ENCODE data around the gene LOXHD1.

The LOXHD1 gene

DNA sequence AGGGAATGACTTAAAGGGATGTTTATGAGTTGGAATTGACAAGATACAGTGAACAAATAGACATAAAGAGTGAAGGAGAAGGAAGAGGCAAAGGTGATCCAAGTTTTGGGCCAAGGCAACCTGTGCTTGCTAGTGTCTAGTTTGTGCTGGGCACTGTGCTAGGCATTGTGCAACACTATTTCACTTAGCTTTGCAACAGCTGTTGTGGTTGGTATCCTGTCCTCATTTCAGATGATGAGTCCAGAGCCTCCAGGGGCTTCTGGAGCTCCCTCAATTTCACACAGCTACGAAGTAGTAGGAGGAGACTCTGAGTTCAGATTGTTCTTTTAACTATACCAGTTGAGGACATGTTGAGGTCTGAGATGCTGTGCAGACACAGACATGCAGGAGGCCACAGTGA is 18.1 kb upstream of the LOXHD1 start:
- no peak for DNase-seq

DNA sequence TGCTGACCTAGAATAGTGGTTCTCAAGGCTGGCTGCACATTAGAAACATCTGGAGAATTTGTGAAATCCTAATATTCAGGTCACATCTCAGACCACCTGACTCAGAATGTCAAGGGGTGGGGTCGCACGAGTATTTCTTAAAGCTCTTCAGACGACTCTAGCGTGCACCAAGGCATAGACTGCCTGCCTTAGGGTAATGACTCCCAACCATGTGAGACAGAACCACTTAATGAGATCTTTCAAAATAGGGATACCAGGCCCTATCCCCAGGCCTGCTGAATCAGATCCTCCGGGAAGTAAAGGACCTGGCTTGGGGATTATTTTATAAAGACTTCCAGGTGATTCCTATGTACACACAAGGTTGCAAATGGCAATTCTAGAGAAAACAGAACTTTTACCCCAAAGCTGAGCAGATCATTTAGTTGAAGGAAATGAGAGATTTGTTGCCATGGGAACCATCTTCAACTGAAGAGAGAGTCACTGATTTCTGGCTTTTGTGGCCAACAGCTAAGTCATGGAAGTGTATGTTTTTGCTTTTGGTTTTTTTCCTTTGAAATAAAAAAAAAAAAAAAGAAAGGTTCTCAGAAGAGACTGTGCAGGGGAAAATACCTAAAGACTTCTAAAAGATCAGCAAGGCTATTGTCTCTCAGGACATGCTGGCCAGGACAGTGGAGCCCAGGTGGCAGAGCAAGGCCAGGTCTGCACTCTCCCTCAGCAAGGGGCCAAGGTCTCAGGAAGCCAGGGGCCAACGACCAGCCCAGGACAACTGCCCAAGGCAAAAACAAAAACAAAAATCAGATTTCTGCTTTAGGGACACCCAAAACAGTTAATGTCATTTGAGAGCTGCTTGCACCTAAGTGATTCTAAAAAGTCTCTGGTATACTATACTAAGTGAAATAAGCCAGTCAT is 15.3 kb upstream of the LOXHD1 start:
- DNase-seq, result no peak

DNA sequence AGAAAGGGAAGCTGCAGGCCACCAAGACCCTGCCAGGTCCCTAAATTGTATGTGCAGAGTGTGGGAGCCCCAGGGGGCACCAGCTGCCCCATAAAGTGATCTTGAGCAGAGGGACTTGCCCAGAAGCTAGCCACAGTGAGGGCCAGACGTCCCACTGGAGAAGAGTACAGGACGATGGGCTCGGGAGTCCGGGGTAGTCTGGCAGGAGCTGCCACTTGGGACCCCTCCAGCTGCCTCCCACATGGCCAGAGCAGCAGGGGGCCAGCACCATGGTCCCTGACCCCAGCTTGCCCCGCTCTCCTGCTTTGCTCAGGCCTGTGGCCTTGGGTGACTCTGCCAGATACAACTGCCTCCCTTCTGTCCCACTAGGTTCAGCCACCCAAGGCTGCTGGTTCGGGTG is 11.7 kb upstream of the LOXHD1 start:
- no peak for DNase-seq

DNA sequence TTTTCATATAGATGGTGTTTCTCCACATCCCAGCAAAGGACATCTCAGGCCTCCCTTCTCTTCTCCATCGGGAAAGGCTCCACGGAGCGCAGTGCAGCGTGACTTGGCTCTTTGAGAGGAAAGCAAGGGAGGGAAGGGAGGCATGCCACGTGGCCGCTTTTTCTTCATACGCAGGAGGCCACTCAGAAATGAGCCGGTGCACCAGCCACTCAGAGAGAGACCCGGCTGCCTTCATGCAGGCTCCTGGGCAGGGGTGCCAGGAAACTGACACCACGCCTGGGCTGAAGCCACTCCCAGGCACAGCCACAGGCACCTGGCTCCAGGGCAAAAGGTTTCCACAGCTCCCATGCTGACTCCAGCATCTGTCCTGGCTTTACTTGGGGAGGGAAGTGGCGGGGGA is 11.1 kb upstream of the LOXHD1 start:
- DNase-seq, result no peak

DNA sequence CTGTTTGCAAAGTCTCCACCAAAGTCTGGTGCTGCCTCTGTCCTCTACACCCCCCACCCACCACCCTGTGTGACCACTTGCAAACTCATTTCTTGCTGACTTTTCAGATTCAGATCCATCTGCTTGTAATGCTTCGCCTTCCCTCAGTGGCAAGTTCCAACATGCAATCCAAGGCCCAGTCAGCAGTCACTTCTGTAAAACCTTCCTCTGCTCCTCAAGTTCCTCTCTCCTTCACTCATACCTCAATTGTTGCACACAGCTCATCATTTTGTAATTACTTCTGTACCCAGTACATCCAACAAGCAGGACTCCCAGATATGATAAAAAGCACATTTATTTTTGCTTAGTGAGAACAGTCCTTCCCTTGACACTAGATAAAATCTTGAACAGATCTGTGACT is 6.5 kb upstream of the LOXHD1 start:
- no peak for DNase-seq

DNA sequence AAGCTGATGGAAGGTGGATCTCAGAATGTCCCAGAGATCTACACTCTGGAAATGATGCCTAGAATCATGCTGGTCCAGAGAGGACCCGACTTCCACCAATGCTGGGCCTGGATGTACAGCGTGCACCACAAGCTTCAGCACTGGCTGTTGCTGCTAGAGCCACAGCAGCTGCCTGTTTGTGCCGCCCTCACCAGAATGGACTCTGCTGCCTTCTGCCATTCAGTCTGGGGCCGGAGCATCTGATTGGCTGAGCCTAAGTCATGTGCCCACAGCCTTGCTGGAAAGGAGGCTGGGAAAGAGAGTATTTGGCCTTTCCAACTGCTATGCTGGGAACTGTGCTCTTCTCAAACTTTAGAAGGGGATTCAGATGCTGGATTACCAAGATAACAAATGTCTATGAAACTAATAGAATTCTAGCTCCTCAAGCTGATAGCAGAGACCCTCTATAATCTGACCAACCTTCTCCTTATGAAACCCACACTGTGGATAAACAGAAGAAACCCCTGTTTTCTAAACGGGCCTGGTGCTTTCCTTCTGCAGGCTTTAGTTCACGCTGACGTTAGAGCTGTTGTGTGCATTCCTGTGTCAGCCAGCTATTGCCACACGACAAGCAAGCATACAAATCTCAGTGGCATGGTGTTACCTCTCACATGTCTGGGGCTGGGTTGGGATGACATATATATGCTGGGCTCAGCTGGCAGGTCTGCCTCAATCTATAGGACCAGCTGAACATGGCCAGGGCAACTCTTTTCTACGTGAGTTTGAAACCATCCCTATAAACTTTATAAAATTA is 4.1 kb upstream of the LOXHD1 start:
- DNase-seq, result no peak

DNA sequence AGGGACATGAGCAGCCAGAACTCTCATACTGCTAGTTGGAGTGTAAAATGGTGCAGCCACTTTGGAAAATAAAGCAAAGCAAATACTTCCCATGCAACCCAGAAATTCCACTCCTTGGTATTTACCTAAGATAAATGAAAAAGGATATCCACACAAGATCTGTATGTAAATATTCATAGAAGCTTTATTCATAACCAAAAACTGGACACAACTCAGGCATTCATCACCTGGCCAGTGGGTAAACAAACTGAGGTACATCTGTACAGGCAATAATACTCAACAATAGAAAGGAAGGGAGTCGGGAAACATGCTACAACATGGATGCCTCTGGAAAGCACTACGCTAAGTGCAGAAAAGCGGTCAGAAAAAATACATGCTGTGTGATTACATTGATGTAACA is 2.5 kb upstream of the LOXHD1 start:
- DNase-seq, result no peak

DNA sequence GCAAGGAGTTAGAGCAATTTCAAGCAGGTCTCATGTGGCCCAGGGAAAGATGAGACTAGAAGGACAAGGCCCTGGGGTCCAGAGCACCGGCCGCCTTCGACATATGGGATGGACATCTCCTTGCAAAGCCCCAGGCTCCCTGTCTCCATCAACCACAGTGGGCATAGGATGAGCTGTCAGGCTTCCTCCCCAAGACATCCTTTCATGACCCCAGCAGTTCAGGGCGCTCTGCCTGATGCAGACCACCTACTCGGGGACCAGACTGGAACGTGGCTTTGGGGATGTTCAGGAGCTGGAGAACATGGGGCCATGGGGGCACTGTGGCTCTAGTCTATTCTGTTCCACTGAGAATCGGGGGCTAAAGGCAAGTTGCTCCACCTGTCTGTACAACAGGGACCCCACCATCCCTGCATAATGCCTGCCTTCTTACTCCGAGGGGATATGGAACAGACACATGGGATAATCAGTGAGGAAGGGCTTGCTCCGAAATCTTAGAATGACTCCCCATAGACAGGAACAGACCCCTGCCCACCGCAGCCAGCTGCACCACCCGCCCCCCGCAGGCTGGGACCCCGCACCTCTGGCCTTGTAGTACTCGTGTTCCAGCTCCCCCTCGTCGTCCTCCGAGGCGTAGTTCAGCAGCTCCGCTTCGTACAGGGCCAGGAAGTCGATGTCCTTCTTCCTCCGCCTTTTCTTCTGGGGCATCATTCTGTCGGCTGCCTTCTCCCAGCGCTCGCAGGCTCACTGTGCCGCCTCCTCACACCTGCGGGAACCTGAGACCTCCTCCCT is 500 bp downstream of the LOXHD1 start:
- no peak for DNase-seq

DNA sequence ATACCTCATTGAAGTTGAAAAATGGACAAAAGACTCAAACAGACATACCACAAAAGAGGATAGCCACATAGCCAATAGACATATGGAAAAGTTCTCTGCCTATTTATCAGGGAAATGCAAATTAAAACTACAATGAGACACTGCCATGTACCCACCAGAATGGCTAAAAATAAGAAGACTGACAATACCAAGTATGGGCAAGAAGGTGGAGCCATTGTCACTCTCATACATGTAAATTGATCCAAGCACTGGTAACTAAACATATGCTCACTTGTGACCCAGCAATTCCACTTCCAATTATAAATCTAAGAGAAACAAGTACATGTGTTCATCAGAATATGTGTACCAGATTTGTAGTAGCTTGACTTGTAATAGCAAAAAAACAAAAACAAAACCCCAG is 4.6 kb downstream of the LOXHD1 start:
- no peak for DNase-seq

DNA sequence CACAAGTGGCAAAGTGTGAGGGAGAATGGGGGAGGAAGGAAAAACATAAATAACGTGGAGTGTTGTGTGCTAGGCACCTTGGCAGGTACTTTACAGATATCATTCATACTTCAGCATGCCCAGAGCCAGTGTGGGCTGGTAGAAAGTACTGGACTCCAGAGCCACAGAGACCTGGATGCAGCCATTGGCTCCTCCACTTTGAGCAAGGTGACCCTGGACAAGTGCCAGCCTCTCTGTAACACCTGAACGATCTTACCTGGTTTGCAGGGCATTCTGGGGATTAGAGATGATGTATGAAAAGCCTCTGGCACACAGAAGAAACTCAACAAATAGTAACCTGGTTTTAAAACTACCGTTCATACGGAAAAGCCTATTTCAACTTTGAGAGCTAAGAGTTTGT is 6.3 kb downstream of the LOXHD1 start:
- no peak for DNase-seq

DNA sequence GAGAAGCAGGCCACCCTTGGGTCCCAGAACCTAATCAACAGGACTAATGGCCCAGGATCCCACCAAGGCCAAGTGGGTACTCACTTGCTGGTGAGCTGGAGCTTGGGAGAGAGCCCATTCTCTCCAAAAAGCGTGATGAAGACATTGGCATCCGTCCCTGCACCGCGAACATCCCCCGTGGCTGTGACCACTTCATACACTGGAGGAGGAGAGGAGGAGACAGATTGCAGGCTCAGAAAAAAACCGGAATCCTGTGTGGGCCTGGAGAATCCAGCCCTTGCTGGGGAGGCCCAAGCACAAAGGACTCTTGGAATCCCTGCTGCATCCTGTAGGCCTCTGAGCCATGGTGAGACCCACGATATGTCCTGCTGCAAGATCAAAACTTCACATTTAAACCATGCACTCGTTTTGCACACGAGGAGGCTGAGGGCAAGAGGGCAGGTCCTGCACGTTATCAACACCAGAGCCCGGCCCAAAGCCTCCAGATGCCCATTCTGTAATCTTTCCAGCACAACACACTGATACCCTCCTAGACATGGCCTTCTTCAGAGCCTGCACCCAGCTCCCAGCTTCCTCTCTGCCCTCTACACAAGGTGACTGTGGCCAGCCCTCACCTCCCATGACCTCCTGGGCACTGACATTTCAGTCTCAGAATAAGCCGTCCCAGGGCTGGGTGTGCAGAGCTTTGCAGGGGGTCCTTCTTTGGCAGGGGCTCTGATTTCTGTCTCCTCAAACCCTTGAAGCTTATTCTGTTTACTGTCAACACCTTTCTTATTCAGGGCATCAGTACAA is 7.8 kb downstream of the LOXHD1 start:
- no peak for DNase-seq

DNA sequence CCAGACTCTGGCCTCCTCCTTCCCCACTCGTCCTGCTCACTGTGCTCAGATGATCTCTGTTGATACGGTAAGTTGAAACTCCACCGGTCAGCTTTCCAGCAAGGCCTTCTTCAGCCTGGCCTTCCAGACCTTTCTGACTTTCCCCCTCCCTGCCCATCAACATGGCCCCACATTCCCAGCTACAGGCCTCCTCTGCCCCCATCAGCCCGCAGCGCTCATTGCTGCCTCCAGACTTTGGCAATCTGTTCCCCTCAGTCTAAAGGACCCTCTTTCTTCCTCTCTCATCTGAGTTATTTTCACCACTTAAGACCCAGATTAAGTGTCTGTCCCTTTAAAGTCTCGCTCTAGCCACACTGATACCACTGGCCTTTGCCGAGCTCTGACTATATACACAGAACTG is 10.6 kb downstream of the LOXHD1 start:
- DNase-seq, result no peak

DNA sequence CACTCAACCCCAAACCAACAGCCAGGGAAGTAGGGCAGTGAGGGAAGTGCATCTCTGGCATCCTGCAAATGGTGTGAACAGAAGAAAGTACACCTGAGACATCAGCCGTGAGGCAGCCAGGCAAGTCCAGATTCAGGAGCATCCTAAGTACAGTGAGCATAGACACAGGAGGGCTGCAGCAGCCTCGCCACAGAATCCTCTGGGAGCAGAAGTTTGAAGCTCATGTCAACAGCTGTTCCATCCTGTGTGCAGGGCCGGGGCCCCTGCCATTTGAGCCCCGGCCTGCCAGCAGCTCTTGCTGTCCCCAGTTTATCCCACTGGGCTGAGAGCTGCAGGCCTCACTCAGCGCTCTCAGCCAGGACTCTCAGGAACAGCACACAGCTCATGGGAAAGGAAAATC is 14.5 kb downstream of the LOXHD1 start:
- no peak for DNase-seq

DNA sequence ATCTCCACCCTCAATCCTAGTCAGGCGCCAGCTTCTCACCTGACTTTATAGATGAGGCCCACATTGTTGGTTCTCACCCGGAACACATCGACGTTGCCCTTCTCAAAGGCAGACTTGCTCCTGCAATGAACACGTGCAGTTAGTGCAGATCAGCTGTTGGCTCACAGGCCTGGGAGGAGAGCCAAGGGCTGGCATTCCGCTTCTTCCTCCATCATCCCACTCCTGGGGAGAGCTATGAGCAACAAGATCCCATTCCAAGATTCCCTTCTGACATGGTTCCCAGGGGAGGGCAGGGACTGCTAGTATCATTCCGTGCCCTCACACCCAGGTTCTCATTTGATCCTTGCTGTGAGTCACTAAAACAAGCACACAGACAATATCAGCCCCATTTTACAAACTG is 15.1 kb downstream of the LOXHD1 start:
- no peak for DNase-seq

DNA sequence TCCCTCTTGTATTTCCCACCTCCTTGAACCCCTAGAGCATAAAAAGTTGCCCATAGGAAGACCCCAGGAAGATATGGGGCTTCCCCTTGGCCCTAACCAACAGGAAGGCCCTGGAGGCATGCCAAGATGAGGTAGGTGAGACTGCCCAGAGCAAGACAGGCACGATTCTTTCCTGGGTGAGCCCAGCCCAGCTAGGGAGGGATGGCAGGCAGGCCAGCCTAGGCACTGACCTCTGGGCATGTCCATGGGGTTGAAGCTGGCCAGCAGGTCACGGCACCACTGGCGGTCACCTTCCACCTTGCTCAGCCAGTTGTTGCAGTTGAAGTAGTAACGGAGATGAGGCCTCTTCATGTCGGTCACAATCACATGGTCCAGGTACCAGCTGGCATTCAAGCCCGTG is 17.6 kb downstream of the LOXHD1 start:
- DNase-seq, result no peak

DNA sequence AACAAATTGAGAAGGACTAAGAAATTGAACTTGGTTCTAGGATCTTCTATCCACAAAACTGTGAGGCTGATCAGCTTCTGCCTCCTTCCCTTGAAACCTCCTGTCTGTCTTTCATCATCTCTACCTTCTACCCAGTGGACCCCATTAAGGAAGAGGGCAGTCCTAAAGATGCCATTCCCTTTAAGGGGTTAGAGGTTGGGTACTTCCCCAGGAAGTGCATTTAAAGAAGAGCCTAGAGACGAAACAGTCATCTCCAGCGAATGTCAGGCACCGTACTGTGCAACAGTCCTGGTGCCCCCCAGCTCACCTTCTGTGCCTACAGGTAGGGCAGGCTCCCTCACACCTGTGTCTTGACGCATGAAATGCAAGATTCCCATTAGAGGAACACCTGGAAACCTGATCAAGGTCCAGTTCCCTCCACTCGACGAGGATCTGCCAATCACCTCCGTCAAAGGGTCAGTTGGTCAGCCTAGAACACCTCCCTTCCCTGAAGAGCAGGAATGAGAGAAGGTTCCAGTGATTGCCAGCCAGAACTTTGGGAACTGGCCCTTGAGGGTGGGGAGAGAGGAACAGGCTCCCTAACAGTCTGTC is 20.9 kb downstream of the LOXHD1 start:
- DNase-seq, result no peak

DNA sequence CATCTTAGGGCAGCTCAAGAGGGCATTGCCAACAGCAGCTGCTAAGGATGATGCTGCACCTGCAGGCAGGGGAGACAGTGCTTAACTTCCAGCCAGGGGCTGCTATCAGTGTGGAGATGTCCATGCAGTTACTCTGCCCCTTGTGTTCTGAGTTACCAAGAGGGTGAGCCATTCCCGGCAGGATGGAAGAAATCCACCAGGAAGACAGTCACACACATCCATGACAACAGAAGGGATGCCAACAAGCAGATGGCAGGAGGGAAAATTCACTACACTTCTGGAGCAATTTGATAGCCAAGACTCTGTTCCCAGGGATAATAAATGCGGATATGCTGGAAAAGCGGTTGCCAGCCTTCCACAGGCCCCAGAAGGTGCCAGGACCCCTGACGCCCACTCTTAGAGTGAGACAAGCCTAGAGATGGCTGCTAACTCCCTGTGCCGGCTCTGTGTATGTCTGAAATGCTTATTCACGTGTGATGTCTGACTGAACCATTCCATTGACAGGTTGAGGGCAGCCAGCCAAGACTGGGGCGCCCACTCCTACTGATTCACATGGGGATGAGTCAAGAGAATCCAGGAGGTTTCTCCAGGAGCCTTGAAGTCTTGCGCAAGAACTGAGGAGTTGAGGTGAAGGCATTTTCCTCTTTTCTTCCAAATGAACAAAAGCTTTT is 24.5 kb downstream of the LOXHD1 start:
- DNase-seq, result no peak

DNA sequence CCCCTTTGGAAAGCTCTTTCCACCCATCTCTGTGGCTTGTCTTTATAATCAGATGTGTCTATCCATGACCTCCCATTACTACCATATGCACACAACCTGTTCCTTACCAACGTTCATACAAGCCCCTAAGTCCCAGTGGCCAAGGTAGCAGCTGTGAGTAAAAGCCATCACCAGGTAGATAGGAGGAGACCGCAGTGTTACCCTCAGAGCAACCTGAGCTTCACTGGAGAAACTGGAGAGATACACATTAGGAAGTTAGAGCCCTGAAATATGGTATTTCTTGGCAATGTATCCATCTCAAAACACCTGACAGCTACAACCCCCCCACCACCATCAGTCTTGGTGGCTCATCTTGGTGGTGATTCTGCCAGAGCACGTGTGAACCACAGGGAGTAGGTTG is 26.0 kb downstream of the LOXHD1 start:
- no peak for DNase-seq

DNA sequence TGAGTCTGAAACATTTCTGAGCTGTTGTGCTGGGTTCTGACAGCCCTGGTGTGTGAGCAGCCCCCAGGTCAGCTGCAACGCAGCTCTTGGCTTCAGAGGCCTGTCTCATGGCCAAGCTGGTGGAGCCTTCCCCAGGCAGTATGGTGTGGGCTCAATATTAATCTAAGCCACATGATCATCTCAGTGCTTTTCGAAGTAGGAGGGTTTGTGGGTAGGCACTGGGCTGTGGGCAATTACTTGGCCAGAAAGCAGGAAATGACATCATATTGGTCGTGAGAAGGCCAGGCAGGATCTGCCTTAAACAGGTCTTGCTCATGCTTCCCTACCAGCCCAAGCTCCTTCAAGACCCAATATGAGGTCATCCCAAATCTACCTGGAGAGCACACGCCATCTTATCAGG is 26.9 kb downstream of the LOXHD1 start:
- DNase-seq, result no peak

DNA sequence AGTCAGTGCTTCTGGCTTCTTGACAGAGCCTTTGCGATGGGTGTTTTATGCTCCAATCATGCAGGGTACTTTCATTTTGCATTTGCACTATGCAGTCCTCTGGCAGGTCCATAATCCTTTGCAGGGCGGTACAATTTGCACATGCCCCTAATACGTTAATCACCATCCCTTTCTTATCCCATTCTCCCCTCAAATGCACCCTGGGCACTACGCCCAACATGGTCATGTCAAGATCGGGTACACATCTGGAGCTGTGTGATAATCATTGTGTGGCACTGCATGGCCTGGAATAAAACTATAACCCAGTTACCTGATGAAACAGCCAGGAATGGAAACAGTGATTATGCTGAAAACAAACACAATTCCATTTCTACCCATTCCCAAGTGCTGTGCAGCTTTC is 27.7 kb downstream of the LOXHD1 start:
- no peak for DNase-seq

DNA sequence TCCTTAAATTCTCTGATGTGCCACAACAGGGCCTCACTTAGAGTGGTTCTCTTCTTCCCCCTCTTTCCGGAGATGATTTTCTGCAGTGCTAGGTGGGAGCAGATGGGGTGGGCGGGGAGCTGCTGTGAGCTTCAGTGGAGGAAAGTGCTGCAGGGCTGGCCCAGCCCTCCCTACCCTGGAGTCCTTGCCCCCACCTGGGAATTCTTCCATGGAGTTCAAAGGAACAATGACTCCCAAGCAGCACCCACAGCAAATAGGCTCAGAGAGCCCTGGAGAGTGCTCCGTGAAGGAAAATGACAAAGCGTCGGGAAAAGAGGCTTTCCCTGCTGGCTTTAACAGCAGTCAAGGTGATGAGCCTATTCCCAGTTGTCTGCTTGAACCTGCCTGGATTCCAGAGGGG is 28.8 kb downstream of the LOXHD1 start:
- no peak for DNase-seq

DNA sequence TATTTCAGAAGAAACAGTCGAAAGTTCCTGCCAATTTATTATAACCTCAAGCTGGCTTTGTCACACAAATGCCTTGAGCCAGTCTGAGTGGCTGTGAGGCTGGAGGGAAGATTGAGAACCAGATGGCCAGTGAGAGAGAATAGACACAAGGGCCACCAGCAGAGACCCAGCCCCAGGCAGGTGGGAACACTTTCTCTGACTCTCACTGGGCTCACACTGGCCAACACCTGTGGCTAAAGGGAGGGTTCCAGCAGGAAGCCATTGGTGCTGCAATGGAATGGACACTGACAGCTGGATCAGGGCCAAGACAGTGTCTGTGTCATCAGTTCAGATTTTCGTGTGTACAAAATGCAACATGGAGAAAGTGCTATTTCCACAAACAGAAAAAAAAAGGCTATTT is 29.9 kb downstream of the LOXHD1 start:
- DNase-seq, result no peak
